WI38 (cell line): ENCODE data around the gene GABRG3.

Experiments
- H3K4me3 ChIP-seq: 2 replicates; pipeline ENCODE4 v1.5.1; 2011; ENCODE audit warnings: low read depth, mild to moderate bottlenecking, control low read depth, low read length
- TF ChIP-seq, protein P1 (sequence below): IDR thresholded peaks from 2 replicates; pipeline ENCODE4 v1.5.1; 2012; ENCODE audit warnings: low read depth, mild to moderate bottlenecking, control low read depth, low read length

Gene GABRG3

GRCh38 chr15:27278761-27279160 is 307.8 kb downstream of the GABRG3 start:
- TF ChIP-seq, protein P1, sequence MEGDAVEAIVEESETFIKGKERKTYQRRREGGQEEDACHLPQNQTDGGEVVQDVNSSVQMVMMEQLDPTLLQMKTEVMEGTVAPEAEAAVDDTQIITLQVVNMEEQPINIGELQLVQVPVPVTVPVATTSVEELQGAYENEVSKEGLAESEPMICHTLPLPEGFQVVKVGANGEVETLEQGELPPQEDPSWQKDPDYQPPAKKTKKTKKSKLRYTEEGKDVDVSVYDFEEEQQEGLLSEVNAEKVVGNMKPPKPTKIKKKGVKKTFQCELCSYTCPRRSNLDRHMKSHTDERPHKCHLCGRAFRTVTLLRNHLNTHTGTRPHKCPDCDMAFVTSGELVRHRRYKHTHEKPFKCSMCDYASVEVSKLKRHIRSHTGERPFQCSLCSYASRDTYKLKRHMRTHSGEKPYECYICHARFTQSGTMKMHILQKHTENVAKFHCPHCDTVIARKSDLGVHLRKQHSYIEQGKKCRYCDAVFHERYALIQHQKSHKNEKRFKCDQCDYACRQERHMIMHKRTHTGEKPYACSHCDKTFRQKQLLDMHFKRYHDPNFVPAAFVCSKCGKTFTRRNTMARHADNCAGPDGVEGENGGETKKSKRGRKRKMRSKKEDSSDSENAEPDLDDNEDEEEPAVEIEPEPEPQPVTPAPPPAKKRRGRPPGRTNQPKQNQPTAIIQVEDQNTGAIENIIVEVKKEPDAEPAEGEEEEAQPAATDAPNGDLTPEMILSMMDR: no peak
- no peak overlapping the region for H3K4me3 ChIP-seq

DNA sequence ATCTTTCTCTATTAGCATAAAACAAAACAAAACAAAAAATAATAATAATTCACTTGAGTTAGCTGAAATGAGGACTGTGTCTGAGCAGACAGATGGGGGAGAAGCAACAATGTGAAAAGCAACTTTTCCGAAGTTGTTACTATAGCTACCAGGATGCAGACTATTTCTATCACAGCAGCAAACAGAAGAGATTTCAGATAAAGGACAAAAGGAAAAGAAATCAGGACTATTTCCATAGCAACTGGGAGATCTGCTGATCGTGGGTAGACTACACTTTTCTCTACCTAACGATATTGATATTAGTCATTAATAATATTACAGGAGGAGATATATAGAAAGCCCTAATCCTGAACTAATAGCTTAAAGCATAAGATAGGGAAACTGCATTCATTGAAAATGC is 321.7 kb downstream of the GABRG3 start:
- no peak overlapping the region for H3K4me3 ChIP-seq
- TF ChIP-seq, protein P1: no peak

GRCh38 chr15:27293607-27294006 is 322.6 kb downstream of the GABRG3 start:
- TF ChIP-seq, protein P1: no peak
- H3K4me3 ChIP-seq: no peak overlapping the region

DNA sequence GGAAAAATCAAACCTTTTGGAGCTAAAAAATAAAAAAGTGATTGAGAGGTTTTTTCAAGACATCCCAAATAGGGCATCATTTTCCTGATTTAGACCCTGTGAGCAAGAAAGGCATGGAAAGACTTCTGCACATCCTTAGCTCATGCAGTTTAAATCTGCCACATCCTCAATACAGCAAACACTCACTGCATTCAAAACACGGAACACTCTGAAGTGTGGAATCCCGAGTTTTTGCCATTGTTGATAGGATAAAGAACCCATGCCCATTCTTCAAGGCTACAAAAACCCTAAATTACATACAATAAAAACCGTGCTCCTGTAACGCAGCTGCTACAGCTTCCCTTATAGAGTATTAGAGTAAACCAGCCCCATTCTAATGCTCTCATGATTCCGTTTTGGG is 346.8 kb downstream of the GABRG3 start:
- no peak overlapping the region for H3K4me3 ChIP-seq
- TF ChIP-seq, protein P1: no peak

- no peak overlapping the region for H3K4me3 ChIP-seq
Observed at GRCh38 chr15:27323801-27324200, 352.8 kb downstream of the GABRG3 start.

DNA sequence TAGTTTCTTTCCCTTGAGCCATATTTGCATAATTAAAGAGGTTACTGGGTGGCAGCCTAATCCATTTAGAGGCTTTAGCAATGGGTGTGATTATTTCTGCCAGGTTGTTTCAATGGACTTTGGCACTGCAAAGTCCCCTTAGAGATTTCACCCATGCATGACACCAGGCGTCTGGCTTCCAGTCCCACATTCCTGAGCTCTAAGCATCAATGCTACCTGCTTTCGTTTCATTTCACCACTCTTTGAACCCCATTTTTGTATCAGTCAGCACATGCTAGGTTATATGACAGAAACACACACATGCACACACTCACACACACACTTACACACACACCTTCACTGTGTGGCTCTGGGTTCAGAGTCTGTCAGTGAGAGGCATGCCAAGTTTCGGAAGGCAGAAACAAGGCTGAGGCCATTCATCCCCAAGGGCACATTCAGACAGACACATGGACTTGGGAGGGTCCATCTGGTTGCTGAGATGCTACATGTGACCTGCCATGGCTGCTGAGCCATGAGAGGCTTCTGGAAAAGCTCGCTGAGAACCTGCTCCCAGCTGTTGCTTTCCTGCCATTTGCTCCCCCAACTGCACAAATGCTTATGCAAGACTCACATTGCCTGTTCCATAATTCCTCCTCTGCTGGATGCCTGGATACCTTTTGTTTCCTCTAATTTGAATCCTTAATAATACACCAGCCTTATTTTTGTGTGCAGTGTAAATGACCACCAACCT is 354.1 kb downstream of the GABRG3 start:
- TF ChIP-seq, protein P1: no peak
- H3K4me3 ChIP-seq: no peak overlapping the region

More at GRCh38 chr15:27323801-27324200, 352.8 kb downstream of the GABRG3 start:
- TF ChIP-seq, protein P1: no peak

DNA sequence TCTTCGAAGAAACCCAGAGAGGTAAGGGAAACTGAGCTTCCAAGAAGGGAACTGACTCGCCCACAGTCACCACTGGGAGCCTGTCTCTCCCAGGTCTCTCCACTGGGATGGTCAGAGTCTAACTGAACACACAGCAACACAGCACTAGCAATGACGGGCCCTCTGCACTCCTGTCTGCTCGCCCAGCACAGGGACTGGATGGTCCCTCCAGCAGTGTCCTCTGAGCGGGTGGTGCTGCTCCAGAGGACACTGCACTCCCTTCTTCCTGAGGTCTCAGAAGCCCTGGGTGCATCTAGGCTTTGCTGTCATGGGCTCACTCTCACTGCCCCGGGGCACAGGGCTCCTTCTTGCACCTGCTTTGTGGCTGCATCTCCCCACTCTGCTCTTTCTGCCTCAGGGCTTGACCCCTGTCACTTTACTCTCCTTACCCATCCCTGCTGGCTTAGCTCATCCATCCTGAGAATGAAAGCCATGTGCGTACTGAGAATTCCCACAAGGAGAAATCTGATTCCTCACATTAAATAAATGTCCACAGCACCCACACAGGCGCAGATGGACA is 356.6 kb downstream of the GABRG3 start:
- no peak overlapping the region for H3K4me3 ChIP-seq
- TF ChIP-seq, protein P1: no peak
